GM03348 (cell line): Measurements from ENCODE around the gene FNDC3B.

Experiments
- DNase-seq: peaks from one replicate; pipeline ENCODE4 v3.0.0; 2012; ENCODE audit warnings: low spot score

The FNDC3B gene

DNA sequence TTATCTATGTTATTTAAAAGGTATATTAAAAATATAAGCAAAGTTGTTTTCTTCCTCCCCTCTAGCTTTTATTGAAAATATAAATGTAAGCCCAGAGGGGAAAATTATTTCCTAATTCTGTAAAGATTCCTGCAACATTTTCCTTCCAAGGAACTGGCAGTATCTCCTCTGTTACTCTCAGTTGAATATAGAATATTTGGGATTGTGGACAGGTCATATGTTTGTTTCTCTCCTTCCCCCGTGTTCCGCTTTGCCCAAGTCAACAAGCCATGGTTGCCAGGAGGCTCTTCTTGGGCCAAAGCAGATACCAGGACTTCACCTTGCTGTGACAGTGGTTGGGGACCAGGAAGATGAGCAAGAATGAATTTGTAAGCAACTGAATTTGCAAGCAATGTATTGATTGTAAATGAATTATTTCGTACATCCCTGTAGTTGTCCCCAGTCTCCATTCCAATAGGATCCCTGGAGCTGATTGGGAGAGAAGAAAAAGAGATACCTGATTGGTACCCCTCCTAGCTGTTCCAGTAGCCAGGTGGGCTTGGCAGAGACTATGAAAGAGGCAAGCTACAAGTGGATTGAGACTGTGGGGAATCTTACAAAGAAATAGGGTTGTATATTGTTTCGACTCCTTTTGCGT lies 130.8 kb downstream of the FNDC3B start:
- no peak for DNase-seq

DNA sequence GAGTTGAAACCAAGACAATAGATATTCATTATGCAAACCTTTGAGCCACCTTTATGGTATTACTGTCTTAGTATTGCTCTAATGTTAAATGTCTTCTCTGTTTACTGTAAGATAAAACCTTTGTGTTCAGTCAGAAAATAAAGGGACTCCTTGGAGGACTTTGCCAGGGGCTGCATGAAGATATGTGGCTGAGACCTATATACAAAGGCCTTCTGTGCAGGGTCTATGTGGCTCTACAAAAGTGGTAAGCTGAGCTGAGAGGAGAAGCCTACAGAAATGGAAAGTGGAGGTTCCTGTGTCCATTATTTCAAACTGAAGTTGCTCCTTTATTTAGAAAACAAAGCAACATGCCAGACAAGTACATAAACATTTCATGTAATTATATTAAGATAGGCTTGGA lies 131.5 kb downstream of the FNDC3B start:
- DNase-seq, result no peak

DNA sequence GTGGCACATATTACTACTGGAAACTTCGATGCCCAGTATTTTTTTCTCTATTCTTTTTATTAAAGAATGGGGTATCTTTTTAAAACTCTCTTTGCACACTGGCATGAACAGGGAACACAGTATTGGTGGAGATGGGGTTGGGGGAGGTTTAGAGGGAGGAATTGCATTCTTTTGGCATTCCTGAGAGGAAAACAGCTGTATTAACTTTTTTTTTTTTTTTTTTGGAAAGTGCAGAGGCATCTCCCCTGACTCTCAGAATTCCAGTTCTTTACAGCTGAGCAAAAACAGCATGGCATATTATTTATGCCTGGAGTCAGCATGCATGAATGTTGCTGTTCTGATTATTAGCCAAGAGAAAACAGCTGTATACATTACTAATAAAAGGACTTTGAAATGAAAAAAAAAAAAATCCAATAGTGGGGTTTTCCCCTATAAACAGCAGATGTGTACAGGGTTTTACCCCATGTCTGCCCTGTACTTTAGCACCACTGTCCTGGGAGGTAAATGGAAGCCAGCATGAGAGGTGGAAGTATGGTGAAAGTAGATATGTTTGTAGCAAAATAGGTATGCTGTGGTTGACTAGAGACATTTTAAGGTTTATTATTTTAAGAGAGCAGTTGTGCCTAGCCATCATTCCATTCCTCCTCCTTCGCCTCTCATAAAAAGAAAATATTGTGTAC lies 132.2 kb downstream of the FNDC3B start:
- peak; percentile 61 for DNase-seq

DNA sequence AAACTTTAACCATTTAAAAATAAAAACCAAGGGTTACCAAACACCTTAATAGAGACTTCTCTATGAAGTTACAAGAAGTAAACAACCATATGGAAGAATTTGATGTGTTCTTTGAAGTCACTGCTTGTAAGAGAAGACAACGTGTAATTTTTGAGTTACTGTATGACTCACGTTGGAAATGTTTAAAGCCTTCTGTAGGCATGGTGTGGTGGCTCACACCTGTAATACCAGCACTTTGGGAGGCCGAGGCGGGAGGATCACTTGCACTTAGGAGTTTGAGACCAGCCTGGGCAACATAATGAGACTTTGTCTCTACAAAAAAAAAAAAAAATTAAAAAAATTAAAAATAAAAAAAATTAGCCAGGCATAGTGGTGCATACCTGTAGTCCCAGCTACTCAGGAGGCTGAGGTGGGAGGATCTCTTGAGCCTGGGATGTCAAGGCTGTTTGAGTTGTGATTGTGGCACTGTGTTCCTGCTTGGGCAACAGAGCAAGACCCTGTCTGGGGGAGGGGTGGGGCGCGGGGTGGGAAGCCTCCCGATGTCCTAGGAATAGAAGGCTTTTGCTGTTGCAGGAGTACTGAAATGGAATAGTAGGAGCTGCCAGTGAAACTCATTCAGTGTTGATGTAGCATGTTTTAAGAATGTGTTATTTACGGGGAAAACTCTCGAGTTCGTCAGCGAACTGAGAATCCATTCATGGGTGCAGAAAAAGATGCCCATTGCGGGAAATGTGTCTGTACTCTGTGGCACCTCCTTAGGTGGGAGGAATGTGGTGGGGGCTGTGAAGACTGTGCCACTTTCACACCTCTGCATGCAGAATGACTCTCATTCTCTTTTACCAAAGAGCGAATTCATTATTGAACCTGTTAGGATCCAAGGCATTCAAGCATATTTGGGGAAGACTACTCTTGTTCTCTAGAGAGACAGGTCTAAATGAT lies 134.2 kb downstream of the FNDC3B start:
- no peak for DNase-seq

DNA sequence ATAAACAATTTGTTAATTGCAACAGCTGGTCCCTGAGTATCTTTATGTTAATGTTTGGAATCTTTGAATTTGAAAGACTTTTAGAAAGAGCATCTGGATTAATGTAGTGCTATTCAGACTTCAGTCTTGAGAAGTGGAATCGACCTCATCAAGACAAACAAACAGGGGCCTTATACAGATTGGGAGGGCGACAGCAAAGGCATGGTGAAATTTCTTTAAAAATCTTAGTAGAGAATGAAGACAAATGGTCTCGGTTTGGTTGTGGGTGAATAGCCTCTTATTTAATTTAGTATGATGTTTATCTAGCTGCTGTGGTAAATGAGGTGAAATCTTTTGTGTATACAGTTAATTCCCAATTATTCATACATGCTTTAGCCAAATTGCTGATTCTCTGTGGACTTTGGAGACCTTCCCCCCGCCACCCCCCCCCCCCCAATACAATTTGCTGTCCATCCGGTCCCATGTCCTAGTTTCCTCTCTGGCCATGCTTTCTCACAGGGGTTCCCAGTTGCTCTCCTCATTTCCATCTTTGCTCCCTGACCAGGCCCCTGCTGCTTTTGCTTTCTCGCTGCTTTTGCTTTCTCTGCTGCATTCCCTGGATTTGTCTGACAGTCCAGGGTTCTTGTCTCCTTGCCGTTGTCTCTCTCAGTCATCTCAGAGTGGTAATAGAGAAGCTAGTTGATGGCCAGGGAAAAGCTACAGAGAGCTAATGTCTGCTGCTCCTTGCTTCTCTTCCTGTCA lies 135.3 kb downstream of the FNDC3B start:
- DNase-seq, result no peak

DNA sequence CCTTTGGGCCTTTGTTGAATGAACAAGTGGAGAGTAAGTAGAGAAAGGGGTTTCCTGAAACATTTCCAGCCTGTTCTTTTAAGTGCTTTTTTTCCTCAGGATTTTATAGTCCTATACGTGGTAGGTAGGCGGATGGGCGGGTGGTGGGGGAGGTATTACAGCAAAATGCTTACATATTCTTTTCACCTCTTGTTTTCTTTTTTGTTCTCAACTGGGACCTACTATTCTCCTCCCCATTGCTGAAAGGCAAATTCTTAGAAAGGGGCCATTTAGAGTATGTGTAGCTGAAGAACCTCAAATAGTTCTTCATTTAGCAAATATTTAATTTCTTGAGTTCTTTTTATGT lies 135.8 kb downstream of the FNDC3B start:
- no peak for DNase-seq

DNA sequence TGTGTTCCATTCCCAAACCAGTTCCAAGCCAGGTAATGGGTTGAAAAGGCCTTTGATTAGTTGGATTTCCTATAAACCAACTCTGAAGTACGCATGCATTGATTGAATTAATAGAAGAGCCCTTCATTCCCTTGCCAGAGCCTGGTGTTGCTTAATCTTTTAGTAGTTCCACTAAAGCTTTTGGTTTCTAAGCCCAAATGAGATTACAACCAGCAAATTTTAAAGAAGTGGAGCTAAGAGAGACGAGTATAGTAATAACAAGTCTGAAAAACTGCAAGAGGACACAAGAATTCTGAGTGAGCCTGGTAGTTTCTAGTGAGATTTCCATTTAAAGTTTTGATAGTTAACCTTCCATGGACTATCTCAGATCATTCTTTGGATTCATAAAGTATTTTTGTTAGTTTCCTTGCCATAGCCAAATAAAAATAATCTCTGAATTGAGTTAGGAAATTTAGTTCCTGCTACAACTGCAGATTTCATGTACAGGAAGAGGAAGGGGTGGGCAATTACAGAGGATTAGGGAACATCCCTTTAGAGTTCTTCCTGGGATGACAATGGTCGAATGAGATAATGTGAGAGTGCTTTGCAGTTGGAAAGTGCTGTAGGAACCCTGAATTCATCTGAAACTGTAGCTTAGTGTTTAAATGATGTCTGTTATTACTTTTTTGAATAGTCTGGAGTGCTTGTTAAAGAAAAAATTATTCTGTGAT lies 136.8 kb downstream of the FNDC3B start:
- DNase-seq, result no peak

DNA sequence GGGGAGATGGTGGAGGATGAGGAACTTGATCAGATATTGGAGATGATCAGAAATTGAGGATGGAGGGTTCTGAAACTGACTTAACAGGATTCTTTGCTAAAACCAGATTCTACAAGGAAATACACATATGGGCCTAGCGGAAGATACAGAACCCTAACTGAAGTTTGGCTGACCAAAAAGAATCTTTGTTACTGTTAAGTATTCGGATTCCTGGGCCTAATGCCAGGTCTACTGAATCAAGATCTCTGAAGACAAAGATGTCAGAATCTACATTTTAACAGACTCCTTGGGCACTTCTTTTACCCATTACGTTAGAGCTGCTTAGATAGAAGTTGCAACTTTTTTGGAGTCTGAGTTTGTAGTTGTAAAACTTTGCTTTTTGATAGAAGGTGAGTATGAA lies 137.7 kb downstream of the FNDC3B start:
- DNase-seq, result peak; percentile 34

DNA sequence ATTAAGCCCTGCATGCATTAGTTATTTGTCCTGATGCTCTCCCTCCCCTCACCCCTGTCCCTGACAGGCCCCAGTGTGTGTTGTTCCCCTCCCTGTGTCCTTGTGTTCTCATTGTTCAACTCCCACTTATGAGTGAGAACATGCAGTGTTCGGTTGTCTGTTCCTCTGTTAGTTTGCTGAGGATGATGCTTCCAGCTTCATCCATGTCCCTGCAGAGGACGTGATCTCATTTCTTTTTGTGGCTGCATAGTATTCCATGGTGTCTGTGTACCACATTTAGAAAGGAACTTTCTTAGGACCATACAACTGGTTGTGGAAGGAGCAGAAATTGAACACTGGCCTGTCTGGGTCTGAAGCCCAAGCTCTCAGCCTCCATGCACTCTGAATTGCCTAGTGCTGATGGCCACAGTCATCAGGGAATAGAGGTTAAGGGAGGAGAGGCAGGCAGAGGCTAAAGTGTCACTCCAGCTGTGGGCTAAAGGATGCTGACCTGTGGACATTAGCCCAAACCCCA lies 138.5 kb downstream of the FNDC3B start:
- DNase-seq, result no peak

DNA sequence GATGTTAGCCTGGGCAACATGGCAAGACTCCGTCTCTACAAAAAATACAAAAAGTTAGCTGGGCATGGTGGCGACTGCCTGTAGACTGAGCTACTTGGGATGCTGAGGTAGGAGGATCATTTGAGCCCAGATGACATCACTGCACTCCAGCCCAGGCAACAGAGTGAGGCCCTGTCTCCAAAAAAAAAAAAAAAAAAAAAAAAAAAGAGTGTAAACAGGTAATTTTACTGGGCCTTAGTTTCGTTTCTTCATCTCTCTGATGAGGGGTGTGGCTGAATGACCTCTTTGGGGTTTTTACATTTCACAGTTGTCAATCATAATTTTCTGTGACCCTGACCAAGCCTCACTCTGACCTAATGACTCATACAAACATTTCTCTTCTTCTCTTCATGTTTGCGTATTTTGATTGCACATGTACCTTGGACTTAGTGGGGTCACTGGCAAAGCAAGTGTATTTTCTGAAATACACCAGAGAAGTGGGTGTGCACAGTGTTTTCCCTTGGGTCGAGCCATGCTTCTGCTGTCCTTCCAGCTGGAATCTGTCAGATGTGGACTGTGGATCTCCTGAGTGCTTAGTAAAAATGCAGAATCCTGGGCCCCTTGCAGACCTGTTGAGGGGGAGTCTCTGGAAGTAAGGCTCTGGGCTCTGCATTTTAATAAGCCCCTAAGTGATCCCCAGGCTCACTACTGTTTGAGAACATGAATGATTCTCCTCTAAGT lies 140.5 kb downstream of the FNDC3B start:
- DNase-seq, result no peak

DNA sequence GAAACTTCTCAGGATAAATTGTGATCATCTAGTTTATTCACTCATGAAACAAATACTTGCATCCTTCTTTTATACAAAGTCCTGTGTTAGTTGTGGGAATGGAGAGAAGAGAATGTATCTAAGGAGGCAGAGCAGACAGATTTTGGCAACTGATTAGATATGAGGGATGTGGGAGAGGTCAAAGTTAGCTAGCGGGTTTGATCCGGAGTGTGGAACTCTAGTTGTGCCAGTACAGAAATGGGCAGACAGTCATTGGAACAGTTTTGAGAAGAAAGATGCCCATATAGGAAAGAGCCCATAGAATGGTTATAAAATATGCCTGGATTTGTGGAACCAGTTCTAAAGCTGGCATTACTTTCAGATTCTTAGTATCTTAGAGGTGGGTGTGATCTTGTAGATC lies 141.1 kb downstream of the FNDC3B start:
- DNase-seq, result no peak

DNA sequence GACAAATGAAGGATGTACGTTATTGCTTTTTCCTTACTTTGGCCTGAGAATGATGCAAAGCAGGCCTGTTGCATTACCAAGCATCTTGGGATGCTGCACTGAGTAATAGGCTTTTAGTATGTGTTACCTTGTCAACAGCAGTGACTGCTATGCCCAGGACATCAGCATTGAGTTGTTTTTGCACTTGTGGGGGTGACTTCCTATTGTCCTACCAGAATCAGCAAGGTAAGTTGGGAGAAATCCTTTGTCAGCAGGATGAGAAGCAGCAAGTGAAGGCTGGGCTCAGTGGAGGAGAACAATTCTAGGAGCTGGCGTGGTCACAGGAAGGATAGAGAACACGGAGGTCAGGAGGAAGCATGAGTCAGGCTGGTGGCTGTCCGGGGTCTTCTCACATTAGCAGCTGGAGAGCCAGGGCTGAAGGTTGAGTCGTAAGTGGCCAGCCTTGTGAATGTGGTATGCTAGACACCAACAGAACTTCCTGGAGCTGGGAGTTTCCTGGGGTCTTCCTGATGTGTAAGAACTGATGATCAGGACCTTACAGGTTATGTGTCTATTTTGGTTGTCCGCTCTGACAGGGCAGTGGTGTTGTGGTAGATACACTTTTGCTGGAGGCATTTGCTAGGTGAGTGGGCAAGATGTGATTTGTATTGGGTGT lies 142.7 kb downstream of the FNDC3B start:
- DNase-seq, result peak; percentile 17

DNA sequence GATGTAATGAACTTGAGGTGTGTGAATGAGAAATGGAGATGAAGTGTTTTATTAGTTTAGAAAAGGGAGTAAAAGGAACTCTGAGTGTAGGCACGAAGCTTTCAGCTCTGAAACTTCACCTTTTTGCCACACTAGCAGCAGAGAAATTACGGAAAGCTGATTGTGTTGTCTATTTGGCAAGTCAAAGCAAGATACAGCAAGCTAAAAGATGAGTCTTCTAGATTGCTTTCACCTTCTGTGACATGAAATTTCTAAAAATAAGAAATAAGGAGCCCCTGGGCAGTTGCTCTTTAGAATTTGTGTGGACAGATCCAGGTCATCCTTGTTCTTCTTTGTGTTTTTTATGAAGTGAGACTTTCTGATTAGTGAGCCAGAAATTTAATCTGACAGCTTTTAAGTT lies 143.4 kb downstream of the FNDC3B start:
- no peak for DNase-seq

DNA sequence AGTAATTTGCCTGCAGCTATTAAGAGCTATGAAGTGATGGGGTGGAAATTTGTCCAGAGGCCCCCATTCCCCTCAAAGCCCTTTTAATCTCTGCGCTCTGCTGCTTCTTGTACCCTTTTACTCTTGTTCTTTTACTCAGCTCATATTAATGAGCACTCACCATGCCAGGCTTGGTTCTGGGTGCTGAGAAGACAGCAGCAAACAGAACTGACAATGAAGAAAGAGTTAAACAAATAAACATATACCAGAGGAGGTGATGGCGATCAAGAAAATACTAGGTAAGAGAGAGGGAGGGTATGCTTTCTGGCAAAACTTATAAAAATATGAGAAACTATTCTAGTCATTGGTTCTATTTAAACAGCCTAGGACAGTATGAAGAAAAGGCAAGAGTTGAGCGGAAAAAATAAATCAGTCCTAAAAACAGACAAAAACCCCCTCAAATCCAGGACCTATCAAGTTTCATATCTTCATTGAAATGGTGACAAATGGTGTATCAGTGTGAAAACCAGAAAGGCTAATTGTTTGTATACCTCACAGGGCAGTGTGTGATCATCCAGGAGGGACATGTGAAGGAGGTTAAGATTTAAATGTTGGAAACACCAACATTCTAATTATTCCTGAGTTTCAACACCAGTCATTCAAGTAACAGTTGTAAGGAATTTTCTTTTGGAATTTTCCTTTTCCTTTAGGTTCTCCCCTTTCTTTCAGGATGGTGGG lies 144.9 kb downstream of the FNDC3B start:
- DNase-seq, result no peak

DNA sequence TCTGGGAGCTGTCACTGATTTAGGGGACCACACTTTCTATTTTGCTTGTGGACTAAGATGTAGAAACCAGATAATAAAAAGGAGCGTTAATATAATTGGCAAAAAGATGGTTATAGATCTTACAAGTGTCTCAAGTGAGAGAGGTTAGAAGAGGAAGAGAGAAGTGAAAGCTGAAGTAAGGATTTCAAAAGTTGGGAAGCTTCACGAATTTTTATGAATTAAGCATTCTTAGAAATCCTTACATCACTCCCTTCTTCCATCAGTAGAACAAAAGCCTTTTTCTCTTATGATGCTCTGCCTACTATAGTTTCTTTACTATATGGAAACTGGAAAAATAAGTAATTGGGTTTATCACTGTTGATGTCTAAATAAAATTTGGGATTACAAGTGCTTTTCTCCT lies 146.5 kb downstream of the FNDC3B start:
- DNase-seq, result no peak

DNA sequence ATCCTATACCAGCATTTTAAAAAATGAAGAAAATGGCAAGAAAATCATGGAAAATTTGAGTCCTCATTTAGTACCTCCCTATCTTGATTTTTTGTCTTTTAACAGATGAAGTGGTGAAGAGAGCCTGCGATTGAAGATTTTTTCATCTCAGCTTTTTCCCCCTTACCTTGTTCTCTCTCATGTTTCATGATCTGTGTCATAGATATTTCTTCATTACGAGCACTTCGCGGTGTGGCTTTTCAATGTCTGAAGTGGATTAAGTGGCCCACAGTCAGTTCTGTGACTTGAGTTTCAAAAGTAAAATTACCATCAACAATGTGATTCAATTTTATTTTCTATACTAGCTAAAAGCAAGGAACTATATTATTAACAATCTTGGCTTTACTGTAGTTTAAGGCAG lies 147.2 kb downstream of the FNDC3B start:
- no peak for DNase-seq

DNA sequence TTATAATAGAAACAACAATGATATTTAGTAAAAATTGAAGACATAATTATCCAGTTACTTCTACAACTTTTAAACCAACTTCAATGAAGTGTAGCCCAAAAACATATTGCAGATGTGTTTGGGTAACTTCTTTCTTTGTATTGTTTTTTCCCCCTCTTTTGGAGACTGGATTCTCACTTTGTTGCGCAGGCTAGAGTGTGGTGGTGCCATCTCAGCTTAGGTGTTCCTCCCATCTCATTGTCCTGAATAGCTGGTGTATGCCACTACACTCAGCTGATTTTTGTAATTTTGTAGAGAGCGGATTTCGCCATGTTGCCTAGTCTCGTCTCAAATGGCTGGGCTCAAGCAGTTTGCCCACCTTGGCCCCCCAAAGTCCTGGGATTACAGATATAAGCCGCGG lies 148.1 kb downstream of the FNDC3B start:
- no peak for DNase-seq

DNA sequence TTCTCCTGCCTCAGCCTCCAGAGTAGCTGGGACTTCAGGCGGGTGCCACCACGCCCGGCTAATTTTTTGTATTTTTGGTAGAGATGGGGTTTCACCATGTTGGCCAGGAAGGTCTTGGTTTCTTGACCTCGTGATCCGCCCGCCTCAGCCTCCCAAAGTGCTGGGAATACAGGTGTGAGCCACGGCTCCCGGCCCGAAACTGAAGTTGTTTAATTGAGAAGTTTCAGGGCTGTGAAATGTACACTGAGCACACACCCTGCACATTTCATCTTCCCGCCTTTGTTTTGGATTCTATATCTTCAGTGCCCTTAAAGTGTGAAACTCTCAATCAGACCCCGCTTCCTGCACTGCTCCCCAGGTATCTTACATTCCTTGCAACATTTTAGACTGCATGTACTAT lies 149.1 kb downstream of the FNDC3B start:
- no peak for DNase-seq

DNA sequence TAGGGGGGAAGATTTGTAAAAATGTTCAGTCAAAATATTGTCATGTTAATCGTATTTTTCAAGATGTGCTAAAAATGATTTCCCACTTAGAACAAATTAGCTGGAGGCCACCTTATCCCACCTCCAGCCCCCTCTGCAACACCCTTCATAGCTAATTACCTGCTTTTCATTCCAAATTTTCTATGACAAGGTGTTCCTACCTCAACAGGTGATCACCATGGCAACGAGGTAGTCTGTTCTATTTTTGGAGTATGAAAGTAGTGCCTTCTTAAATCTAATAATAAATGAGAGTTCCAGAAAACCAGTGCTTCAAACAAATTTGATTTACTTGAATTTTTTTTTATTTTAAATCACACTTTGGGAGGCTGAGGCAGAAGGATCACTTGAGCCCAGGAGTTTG lies 149.8 kb downstream of the FNDC3B start:
- DNase-seq, result no peak
